Mucosa of gallbladder (tissue), 1 donor: ENCODE measurements around the gene CHMP6. TPM values are rescaled to one million over a fixed set of nuclear protein-coding genes. Genes with fewer than 3 reads are reported as not detected.
A peak's percentile ranks its signal among the peaks of the same experiment; 100 is the strongest.

Experiments
- DNase-seq: peaks from one replicate; pipeline ENCODE4 v3.0.0-alpha.2; 2020; ENCODE audit warnings: low spot score
- total RNA-seq: library from RNA; stranded (reverse); gene quantifications from one replicate; pipeline ENCODE4 v1.2.1, GENCODE V29; 2021
- donor health status: DM: no; HTN: no; CAD: no.

CHMP6 gene
- total RNA-seq, 1 donor from 2014 or later = 31.5 TPM

DNA sequence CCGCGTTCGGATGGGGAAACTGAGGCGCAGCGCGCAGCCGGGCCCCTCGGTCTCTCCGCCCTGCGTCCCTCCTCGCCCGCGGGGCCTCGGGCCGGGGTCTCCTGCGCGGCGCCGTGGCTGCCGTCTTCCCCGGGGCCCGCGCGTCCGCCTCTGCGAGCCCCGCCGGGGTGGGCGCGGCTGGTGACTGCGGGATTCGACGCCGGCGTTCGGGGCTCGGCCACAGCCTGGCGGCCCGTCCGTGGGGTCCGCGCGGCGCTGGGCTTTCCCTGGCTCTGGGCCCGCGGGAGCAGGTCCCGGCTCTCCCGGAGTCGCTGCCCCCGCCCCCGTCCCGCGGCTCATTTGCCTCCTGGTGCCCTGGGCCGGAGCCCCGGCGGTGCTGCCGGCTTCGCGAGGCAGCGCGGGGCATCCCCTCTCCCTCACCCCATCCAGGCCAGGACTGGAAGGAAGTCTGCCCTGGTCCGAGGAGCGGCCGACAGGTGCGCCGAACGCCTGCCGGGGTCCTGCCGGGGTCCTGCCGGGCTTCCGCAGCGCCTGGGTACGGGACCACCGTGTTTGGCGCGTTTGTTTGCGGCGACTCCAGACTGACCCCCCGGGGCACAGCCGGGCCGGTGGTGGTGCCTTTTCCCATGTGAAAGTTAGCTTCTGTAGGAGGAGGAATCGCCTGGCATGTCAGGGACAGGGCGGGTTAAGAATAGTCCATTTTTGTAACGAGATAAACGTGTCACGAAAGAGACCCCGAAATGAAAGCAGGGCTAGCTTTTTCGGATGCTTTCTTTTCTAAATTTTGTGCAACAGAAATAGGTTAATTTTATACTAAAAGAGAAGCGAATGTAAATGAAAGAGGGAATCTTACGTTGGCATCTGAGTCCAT, 671 bp downstream of the CHMP6 start:
- no peak for DNase-seq

DNA sequence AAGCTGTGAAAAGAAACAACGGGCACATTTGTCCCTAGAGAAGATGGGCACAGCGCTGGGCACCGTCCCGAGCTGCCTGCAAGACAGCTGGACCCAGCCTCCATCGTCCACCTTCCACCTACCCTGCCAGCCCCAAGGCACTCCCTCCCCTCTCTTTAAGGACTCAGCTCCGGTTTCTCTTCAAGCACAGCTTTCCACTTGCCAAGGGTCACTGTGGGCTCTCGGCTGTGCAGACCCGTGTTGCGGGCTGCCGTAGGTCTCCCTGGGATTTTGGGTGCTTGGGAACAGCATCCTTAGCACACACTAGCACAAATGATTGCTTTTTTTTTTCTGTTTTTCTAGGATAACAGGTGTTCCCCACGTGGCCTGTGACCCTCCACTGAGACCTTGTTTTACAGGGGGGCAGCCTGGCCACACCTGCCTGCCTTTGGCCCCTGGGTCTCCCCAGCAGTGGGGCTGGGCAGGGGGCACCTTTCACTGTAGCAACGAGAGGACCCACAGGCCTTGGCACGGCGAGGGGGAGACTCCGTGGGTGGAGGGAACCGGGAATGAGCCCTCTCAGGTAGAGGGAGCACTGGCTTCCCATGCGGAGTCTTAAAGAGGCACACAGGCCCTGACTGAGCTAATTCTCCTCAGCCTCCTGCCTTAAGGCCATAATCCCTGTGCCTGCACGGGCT, 1.4 kb downstream of the CHMP6 start:
- DNase-seq = no peak

DNA sequence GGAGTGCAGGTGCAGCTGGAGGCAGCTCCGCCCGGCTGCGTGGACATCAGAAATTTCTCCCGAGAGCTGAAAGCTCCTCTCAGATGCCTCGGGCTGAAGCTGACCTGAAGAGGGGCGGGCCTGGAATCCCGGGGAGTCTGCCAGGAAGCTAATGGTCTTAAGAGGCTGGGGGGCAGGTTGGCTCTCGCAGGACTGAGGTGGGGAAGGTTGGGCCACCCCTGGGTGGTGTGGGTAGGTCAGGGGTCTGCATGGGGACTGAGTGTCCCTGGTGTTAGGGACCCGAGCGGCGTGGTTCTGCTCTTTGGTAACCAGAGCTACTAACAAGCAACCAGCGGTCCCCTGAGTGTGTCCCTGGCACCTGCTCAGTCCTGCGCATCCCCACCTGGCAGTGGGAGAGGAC, 3.5 kb downstream of the CHMP6 start:
- no peak for DNase-seq

DNA sequence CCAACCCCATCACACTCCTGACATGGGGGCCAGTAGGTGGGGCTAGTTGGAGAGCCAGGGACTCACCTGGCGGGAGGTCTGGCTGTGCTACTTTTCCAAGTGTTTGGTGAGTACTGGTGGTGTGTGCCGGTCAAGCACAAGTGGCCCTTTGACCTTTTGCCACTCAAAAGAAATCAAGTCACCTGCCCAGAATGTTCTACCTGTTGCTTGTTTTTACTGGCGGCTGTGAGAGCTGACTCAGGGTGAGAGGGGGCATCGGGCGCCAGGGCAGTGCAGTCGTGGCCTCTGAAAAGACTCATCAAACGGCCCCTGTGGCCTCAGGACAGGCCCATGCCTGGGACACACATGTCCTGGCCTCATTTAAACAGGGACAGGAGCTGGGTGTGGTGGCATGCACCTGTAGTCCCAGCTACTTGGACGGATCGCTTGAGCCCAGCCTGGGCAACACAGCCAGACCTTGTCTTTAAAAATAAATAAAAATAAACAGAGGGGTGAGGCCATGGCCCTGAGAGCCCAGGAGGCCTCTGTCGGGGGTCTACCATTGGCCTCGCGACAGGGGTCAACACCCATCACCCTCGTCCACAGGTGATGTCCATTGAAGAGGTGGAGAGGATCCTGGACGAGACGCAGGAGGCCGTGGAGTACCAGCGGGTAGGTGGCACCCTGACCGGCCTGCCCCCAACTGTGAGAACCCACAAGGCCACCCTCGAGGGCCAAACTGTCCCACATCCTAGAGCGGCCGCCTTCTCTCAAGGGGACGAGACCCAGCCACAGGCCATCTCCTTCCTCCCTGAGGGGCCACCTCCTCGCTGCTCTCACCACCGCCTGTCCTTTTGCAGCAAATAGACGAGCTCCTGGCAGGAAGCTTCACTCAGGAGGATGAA, 5.0 kb downstream of the CHMP6 start:
- no peak for DNase-seq

DNA sequence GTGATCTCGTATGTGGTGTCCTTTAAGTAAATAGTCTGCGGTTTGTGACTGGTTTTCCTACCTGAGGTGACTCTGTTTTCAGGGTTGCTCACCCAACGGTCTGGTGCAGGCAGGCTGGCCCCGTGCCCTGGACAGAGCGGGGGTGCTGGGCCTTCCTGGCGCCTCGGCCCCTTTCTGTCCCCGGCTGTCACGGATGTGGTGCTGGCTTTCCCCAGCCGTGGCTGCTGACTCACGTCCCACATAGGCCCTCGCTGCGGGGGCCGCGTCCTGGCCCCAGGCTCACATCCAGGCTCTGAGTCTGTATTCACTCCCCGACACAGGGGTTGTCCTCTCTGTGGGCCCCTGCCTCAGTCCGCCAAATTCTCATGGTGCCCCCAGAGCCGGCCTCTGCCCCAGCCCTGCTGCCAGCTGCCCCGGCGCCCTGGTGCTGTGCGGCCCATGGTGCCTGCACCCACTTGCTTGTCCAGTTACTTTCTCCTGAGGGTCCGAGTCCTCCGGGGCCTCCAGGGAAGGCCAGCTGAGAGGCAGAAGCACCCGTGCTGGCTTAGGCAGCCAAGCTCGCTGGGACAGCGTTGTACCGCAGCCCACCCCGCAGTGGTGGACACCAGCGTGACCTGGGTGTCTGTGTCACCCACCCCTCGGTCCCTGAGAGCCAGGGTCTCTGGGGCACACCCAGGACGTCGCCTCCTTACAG, 5.9 kb downstream of the CHMP6 start:
- no peak for DNase-seq

DNA sequence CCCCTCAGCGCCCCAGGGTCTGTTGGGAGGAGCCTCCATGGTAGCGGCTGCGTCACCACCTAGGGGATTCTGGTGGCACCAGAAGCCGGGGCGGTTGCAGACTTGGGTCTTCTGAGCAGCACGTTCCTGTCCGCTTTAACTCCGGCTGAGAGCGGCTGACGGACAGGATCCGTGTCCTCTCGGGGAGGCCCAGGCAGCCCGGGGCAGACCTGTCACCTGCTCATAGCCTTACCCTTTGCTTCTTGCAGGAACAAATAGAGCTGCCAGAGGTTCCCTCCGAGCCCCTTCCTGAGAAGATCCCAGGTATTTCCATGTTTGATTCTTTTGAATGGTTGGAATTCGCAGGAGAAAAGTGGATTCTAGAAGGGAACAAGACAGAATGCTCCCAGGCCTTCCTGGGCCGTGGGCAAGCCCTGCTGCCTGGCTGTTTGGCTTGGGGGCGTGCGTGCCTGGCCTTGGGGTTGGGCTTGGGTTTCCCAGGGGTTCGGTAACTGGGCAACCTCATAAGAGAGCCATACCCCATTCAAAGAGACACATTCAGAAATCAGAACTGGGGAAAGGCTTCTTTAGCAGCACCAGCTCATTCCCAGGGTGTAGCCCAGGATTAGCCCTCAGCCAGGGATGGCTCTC, 6.6 kb downstream of the CHMP6 start:
- no peak for DNase-seq

DNA sequence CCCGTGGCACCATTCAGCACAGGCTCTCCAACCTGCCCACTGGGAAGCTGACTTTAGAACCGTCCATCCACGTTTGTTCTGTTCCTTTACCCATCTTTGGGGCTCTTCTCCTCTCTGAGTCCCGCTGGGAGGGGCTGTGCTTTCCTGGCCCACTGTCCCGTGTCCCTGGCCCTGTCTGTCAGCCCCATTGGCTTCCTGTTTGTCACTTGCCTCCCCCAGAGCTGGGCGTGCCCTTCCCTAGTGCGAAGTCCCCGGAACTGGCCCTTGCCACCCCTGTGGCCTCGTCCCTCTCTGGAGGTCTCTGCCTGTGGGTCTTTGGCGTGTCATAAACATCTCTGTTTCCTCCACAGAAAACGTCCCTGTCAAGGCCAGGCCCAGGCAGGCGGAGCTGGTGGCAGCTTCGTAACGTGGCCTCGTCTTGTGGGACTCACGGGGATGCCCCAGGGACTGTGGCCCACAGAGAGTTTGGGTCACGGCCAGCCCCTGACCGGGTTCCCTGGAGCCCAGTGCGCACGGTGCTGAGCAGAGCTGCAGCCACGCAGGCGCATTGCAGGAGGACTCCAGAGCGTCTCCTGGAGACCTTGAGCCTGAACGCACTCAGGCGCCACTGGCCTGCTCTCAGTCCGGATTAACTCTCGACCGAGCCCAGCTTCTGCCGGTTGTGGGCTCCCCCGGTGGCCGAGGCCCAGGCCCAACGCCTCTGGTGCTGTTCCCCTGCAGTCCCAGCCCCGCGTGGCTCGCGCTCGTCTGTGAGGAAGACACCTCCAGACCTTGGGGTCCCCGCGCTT, 7.3 kb downstream of the CHMP6 start:
- no peak for DNase-seq

DNA sequence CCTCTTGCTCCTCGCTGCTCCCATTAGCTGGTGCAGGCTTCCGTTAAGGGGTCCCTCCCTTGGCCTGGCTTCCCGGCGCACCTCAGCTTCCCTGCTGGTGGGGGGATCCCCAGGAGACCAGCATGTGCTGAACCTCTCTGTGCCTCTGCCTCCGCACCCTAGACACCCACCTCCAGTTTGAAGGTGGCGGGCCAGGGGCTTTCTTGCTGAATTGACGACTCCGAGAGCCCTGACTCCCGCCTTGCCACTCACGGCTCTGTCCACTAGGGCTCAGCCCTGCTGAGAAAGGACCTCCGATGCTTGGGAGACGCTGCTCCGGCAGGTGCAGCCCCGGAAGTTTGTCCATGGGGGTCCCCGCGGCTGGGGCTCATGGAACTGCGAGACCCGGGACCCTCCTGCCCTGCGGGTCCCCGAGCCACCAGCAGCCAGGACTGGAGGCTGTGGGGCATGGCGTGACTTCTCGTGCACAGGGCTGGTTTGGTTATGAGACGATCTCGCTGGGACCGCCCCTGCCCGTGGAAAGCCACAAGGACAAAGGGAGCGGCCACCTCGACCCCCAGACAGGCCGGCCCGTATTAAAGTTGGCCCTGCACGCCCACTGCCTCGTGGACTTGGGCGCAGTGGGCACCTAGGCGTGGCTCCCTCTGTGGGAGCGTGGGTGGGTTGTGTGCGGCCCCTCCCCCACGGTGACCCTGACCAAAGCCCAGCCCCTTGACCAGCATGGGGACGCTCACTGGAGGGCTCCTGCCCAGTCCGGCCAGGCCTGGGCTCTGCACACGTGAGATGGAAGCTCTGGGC, 8.1 kb downstream of the CHMP6 start:
- DNase-seq = no peak

DNA sequence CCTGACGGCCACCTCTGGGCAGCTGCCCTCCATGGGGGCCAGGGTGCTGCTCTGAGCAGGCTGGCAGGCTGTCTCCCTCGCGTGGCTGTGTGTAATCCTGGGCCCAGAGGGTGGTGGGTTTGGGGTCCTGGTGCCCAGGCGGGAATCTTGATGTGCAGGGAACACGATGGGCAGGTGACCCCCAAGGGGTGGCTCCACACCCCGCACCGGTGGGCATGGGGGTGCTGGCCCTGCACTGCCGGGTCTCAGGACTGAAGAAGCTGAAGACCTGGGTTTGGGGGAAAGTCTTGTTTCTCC, 8.6 kb downstream of the CHMP6 start:
- no peak for DNase-seq

DNA sequence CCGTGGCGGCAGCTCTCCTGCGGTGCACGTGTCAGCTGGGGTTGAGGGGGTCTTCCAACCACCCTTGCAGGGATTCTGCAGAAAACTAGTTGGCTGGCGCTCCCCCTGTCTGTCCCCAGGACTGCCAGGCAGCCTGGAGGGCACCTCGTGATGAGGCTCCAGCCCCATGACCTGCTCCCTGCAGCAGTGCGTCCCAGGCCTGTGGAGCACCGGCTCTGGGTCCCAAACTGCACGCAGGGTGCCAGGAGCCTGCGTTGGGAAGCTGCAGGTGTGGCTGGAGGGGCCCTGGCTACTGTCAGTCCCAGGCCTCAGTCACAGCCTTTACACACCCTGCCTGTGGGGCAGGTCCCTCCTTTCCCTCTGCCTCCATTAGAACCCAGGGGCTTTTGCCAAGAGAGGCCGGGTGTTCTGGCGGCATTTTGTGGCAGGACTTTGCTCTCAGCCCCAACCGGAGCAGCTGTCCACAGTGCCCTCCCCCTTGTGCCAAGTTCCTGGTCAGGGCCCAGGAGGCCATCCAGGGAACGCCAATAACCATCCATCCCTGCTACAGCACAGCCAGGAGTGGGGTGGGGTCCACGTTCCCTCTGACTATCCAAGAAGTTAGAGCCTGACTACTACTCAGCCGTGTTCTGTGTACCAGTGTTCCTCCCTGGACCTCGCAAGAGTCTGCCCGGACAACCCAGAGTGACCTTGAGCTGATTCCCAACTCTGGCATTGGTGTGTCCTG, 9.2 kb downstream of the CHMP6 start:
- DNase-seq = peak; percentile 33

DNA sequence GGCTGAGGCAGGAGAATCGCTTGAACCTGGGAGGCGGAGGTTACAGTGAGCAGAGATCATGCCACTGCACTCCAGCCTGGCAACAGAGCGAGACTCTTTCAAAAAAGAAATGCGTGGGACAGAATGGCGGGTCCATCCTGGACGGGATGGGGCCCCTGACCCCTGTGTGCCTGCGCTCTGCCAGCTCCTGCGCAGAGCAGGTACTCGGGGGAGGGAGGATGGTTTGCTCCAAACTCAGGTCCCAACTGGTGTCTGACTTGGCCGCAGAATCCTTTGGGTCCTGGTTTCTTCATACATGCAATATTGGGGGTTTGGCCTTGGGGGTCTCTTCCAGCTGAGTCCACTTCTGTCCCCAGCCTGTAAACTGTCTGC, 10.4 kb downstream of the CHMP6 start:
- DNase-seq = no peak

DNA sequence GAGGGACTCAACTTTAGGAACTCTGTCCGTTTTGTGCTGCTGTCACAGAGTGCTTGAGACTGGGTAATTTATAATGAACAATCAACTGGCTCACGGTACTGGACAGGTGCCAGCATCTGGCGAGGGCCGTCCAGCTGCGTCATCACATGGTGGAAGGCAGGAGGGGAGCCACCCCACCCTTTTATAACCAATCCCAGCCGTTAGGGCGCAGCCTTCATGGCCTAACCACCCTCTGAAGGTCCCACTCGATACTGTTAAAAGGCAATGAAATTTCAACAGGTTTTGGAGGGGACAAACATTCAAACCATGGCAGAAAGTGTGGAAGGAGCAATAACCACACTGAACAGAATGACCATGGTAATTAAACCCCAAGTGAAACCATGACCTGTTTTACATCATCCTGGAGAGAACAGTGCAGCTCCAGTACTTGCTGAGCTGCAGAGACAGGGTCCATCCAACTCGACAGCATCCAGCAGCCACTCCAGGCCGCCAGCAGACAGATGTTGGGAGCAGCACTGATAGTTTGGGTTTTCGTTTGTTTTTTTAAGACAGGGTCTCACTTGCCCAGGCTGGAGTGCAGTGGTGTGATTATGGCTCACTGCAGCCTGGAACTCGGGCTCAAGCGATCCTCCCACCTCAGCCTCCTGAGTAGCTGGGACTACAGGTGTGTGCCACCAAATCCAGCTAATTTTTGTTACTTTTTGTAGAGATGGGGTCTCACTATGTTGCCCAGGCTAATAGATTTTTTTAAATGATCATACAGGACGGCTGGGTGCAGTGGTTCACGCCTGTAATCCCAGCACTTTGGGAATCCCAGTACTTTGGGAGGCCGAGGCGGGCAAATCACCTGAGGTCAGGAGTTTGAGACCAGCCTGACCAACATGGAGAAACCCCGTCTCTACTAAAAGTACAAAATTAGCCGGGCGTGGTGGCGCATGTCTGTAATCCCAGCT, 11.0 kb downstream of the CHMP6 start:
- DNase-seq = peak; percentile 50

DNA sequence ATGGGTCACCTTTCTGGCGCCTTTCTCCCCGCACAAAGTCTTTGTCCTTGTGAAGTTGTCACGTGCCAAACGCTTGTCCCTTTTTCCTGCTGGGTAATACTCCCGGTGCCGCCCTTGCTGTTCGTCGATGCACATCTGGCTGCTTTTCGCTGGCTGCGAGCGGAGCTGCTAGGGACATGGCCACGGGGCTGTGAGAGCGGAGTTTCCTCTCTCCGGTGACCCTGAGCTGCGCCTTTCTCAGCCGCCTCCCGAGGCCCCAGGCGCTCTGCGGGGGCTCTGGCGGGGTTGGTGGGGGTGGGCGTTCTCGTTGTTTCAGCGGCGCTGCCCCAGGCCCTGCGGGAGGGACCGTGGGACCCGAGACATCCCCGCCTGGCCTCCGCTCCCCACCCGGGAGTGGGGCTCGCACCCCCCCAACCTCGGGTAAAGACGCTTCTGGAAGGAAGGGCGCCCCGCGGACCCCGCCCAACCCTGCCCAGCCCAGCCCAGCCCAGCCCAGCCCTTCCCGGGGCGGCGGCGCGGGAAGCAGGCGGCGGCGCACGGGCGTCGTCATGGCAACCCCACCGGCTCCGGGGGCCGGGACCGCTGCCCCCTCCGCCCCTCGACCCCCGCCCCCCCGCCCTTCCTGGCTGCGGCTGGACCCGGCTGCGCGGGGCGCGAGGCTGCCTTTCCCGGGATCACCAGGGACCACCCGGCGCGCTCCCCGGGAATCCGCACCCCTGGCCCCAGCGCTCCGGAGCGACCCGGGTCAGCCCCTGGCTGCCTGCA, 12.3 kb downstream of the CHMP6 start:
- no peak for DNase-seq

DNA sequence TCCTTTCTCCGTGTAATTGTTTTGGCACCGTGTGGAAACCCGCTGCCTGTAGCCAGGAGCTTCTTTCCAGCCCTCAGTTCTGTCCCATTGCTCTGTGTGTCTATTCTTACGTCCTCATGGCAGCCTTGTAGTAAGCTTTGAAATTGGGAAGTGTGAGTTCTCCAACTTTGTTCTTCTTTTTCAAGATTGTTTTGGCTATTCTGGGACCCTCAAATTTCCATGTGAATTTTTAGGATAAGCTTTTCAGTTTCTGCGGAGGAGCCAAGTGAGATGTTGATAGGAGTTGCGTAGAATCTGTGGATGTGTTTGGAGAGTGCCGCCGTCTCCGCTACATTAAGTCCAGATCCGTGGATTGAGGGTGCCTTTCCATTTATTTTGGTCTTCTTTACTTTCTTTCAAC, 15.2 kb downstream of the CHMP6 start:
- no peak for DNase-seq

DNA sequence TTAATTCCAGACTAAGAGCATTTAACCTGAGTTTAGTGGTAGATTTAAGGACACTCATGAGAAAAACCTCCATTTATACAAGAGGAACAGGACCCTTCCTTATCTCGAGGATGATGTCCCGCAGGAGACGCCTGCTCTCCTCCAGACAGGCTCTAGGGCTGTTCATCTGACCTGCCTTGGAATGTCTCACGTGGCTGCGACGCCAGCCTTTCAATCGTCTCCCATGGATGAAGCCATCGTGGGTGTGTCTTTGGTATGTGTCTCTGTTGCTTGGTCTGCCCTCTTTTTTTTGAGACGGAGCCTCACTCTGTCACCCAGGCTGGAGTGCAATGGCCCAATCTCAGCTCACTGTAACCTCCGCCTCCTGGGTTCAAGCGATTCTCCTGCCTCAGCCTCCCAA, 16.5 kb downstream of the CHMP6 start:
- DNase-seq = no peak

DNA sequence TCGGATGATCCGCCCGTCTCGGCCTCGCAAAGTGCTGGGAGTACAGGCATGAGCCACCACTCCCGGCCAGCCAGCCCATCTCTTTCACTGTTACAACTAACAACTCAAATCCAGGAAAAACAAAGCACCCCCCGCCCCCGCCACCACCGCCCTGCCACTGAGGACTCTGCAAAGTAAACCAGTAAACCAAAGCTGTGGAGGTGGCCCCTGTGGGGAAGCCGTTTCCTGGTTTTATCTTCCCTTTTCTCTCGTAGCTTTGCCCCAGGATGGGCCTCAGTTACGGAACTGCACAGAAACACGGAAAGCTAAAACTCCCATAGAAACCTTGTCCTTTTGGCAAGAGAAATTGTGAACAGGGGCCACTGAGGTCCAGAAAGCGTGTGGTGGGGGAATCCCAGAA, 17.5 kb downstream of the CHMP6 start:
- no peak for DNase-seq

DNA sequence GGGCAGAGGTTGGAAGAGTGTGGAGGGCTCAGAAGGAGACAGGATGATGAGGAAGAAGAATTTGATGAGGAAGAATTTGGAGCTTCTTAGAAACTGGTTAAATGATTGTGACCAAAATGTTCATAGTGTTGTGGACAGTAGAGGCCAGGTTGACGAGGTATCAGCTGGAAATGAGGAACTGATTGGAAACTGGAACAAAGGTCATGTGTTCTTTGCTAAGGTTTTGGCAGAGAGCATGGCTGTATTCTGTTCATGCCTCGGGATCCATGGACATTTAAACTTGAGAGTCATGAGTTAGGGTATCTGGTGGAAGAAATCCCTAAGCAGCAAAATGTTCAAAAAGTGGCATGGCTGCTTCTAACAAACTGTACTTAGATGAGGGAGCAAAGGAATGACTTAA, 19.3 kb downstream of the CHMP6 start:
- no peak for DNase-seq
